GM23248 (cell line): Measurements from ENCODE around the gene KCNH3. TPM values are rescaled to one million over a fixed set of nuclear protein-coding genes. Genes with fewer than 3 reads are reported as not detected.
A peak's percentile ranks its signal among the peaks of the same experiment; 100 is the strongest.

Source experiments
- DNase-seq: peaks from one replicate; pipeline ENCODE4 v3.0.0-alpha.2; 2015
- H2AFZ ChIP-seq: fragments of 200-600 bp; sonication (generic); 2 replicates; pipeline ENCODE4 v1.6.1; 2016; ENCODE audit warnings: antibody characterized with exemption
- H3F3A ChIP-seq: fragments of 200-600 bp; sonication (generic); 2 replicates; pipeline ENCODE4 v1.6.1; 2016; ENCODE audit warnings: mild to moderate bottlenecking, antibody characterized with exemption, mixed run types; ENCODE audit not compliant: insufficient read depth
- H3K27ac ChIP-seq: fragments of 200-600 bp; sonication (generic); 2 replicates; pipeline ENCODE4 v1.5.1; 2016; ENCODE audit warnings: mild to moderate bottlenecking
- H3K27me3 ChIP-seq: fragments of 200-600 bp; sonication (generic); replicated peaks from 2 replicates; pipeline ENCODE4 v1.6.1; 2016; ENCODE audit warnings: mild to moderate bottlenecking; ENCODE audit not compliant: insufficient read depth
- H3K36me3 ChIP-seq: fragments of 200-600 bp; sonication (generic); 2 replicates; pipeline ENCODE4 v1.6.1; 2016; ENCODE audit warnings: low read depth, mild to moderate bottlenecking
- H3K4me1 ChIP-seq: fragments of 200-600 bp; sonication (generic); 2 replicates; pipeline ENCODE4 v1.6.1; 2016; ENCODE audit warnings: mild to moderate bottlenecking; ENCODE audit not compliant: insufficient read depth
- H3K4me2 ChIP-seq: fragments of 200-600 bp; sonication (generic); one replicate; pipeline ENCODE4 v1.6.1; 2016; ENCODE audit warnings: mild to moderate bottlenecking; ENCODE audit not compliant: unreplicated experiment
- H3K4me3 ChIP-seq: fragments of 200-600 bp; sonication (generic); 2 replicates; pipeline ENCODE4 v1.5.1; 2016; ENCODE audit warnings: mild to moderate bottlenecking
- H3K79me2 ChIP-seq: fragments of 200-600 bp; sonication (generic); 2 replicates; pipeline ENCODE4 v1.6.1; 2016; ENCODE audit warnings: mild to moderate bottlenecking; ENCODE audit not compliant: insufficient read depth
- H3K9ac ChIP-seq: fragments of 200-600 bp; sonication (generic); 2 replicates; pipeline ENCODE4 v1.6.1; 2016; ENCODE audit warnings: mild to moderate bottlenecking
- H3K9me2 ChIP-seq: fragments of 200-600 bp; sonication (generic); 2 replicates; pipeline ENCODE4 v1.6.1; 2016; ENCODE audit warnings: mixed run types, mild to moderate bottlenecking, moderate library complexity; ENCODE audit not compliant: insufficient read depth
- H3K9me3 ChIP-seq: fragments of 200-600 bp; sonication (generic); one replicate; pipeline ENCODE4 v1.6.1; 2017; ENCODE audit warnings: low read depth
- H4K20me1 ChIP-seq: fragments of 200-600 bp; sonication (generic); 2 replicates; pipeline ENCODE4 v1.6.0; 2016; ENCODE audit not compliant: insufficient read depth
- EZH2 ChIP-seq: fragments of 200-600 bp; sonication (generic); IDR thresholded peaks from 2 replicates; pipeline ENCODE4 v1.6.1; 2018; ENCODE audit warnings: antibody characterized with exemption, mild to moderate bottlenecking; ENCODE audit not compliant: insufficient read depth, poor library complexity, severe bottlenecking
- EZH2phosphoT487 ChIP-seq: fragments of 200-600 bp; sonication (generic); IDR thresholded peaks from 2 replicates; pipeline ENCODE4 v1.6.1; 2018; ENCODE audit warnings: antibody characterized with exemption, moderate library complexity, mild to moderate bottlenecking, low read depth; ENCODE audit not compliant: insufficient read depth
- WGBS, 2 experiments: methylation state at CpG; one replicate each; pipeline ENCODE4 v1.1.6; 2015 to 2017; ENCODE audit warnings: low lambda C conversion rate in 2 of 2, low coverage in 1 of 2; ENCODE audit errors: missing lambda C conversion rate in 2 of 2; 5-methylcytosine and 5-hydroxymethylcytosine counted together
- in situ Hi-C: fragments of 300-500 bp; cut with MboI; formaldehyde crosslinking; loops from 2 replicates; pipeline ENCODE4 v1.15.0; 2020
- polyA plus RNA-seq: library from polyadenylated mRNA; unstranded; fragments of >200 nt; fragmentation: Nextera tagmentation; extraction: Ambion mirVana; gene quantifications from 2 replicates; pipeline ENCODE4 v1.2.1, GENCODE V29; 2016
- total RNA-seq: library from RNA; depleted of rRNA; stranded (reverse); fragments of >200 nt; shearing (Covaris generic); gene quantifications from 2 replicates; pipeline ENCODE4 v1.2.3, GENCODE V29; 2014

KCNH3 gene
- total and polyA plus RNA-seq, 2 experiments from 2014 or later: 0.09 TPM; not detected in 1

DNA sequence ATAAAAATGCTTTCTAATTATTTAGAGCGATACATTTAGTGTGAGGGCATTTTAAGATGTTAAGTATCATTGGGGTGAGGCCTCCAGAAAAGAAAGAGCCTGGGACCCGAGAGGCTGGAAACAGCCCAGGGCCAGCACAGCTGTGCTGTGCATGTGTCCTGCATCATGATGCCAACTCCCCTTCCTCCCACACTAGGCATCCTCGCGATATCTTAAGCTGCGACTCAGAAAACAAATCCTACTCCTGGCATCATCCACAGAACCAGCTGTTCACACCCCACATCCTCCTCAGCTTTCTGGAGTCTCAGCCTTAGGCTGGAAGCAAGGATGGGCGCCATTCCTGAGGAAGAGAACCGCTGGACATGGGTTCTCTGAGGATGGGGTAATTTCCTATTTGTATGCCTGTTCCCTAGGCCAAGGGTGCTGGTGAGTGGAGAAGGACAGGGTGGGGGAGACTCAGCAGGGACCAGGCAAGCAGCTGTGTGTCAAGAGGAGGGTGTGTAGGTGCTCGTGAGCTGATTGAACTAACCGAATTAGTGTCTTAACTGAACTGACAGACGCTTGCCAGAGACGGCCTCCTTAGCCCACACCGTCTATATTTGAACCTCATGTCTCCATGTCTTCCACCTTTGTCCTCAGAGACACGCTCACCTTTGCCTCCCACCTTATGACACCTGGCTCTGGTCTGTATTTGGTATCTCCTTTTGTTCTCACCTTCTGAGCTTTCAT lies 44.7 kb downstream of the KCNH3 start:
- Histone ChIP-seq H3K4me2 (no peak overlapping the region), H4K20me1 (no peaks in the 10 kb centered on the region), H3K4me3 (no peak overlapping the region), H3K9me2 (no peaks in the 10 kb centered on the region), H3K27me3 (no peaks in the 10 kb centered on the region), H3K9me3 (no peaks in the 10 kb centered on the region), H3K36me3 (no peaks in the 10 kb centered on the region), H3K79me2 (no peaks in the 10 kb centered on the region), H3K9ac (no peak overlapping the region), H2AFZ (no peak overlapping the region), H3F3A (no peaks in the 10 kb centered on the region), H3K4me1 (no peaks in the 10 kb centered on the region), H3K27ac (no peak overlapping the region)
- 71 to 81% methylated on average over 13 of the region's 13 CpGs for WGBS, 2 experiments
- peak; percentile 12 for DNase-seq
- TF ChIP-seq EZH2phosphoT487: no peak
- TF ChIP-seq EZH2: no peak
- in situ Hi-C loops: no loop called here

DNA sequence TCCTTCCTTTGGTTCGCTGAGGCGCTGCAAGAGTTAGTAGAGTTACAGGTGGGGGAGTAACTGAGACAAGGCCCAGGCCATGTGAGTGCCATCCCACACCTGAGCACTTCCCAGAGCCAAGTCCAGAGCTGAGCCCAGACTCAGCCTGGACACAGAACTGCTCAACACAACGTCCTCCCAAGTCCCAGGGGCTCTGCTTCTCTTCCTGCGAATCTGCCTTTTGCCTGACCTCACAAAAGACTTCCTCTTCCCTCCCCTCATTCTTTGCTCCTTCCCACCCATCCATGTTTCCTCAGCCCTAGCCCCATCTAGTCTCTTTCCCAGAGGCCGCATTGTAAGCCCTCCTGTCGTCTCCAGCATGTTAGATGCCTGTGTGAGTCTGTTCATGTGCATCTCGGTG lies 45.8 kb downstream of the KCNH3 start:
- no peak overlapping the region for H3K4me3 ChIP-seq
- WGBS, 2 experiments: 83 to 93% methylated on average over 7 of the region's 7 CpGs
- no peaks in the 10 kb centered on the region for H3F3A ChIP-seq

DNA sequence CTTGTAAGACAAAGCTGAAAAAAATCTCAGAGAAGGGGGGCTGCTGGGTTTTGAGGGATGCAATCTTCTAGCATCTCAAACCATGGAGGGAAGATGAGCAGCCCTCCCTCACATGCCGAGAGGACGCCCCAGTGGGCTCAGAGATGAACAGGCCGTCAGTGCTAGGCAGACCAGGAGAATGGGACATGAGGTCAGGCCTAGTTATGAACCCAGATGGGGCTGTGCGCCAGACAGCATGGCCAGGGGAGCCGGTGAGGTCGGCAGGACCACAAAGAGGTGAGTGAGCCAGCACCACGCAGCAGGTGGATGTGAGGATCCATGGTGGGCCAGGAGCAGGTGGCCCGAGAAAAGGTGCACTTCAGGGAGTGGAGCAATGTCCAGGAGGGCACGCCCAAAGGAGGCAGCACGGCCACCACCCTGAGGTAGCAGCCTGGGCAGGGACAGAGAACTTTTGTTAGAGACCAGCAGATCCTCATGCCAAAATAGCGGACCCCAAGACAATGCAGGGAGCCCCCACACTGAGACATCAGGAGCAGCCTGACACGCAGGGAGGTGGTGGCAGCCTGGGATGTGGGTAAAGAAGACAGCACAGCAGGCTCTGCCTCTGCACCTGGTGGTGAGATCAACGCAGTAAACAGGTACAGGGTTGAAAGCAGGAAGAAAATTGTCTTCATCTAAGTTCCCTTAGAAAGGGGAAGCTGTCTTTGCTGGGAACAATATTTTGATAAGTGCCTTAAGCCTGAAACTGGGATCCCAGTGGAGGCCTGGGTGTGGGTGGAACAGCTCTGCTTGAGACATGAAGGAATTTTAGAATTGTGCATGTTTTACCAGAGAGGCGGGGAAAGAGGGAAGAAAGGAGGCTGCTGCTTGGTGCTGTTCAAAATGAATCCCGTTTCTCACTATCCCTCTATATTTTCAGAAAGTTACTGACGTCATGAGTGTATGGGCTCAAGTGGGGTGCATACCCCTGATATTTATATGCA lies 46.9 kb downstream of the KCNH3 start:
- Histone ChIP-seq H3K36me3 (no peaks in the 10 kb centered on the region), H4K20me1 (no peaks in the 10 kb centered on the region), H3K27me3 (no peaks in the 10 kb centered on the region), H3K79me2 (no peaks in the 10 kb centered on the region), H3F3A (no peaks in the 10 kb centered on the region), H2AFZ (no peak overlapping the region), H3K4me1 (no peaks in the 10 kb centered on the region), H3K4me2 (no peak overlapping the region), H3K27ac (no peak overlapping the region), H3K9ac (no peak overlapping the region), H3K4me3 (no peak overlapping the region), H3K9me3 (no peaks in the 10 kb centered on the region), H3K9me2 (no peaks in the 10 kb centered on the region)
- TF ChIP-seq EZH2phosphoT487 (no peak), EZH2 (no peak)
- no peak for DNase-seq
- in situ Hi-C loops: no loop called here
- WGBS, 2 experiments: 96 to 97% methylated on average over 16 of the region's 16 CpGs

More for the DNA sequence above, 45.8 kb downstream of the KCNH3 start:
- DNase-seq: no peak
- no peaks in the 10 kb centered on the region for H3K4me1 ChIP-seq
- in situ Hi-C loops: no loop called here
- no peaks in the 10 kb centered on the region for H3K9me3 ChIP-seq
- TF ChIP-seq EZH2phosphoT487: no peak
- no peak overlapping the region for H2AFZ ChIP-seq
- H3K9ac ChIP-seq: no peak overlapping the region
- no peaks in the 10 kb centered on the region for H3K79me2 ChIP-seq
- H3K36me3 ChIP-seq: no peaks in the 10 kb centered on the region
- H3K27ac ChIP-seq: no peak overlapping the region
- no peaks in the 10 kb centered on the region for H3K27me3 ChIP-seq
- H4K20me1 ChIP-seq: no peaks in the 10 kb centered on the region
- no peaks in the 10 kb centered on the region for H3K9me2 ChIP-seq
- no peak overlapping the region for H3K4me2 ChIP-seq

DNA sequence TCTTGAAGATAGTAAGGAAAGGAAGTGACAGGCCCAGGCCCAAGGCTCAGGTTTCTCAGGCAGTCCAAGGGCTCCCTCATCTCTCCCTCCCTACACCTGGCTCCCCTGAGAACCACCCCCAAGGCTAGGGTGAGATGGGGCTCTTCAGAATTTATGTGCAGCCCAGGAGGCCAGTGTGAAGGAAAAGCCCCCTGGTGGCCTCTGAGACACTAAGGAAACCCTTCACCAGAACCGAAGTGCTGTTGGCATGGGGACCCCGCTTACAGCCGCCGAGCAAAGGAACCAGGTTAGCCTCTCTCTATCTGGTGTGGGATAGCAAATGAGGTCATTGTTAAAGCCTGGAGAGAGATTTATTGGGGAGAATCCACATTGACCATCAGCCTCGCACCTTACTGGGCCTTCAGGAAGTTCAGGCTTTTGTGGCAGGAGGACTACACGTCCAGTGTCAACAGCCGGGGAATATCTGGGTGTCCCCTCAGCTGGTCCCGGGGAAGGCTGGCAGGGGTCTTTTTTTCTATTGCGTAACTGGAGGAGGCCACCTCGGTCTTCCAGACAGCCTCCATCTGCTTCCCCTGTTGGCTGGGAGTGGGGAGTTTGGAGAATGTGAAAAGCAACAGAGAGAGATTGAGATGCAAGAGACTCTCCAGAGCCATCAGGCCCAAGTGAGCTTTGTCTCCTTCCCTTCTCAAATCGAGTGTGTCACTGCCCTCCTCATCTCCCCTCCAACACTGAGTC lies 48.5 kb downstream of the KCNH3 start:
- Histone ChIP-seq H3K4me2 (no peak overlapping the region), H2AFZ (no peak overlapping the region), H4K20me1 (no peaks in the 10 kb centered on the region), H3K27me3 (no peaks in the 10 kb centered on the region), H3K36me3 (no peaks in the 10 kb centered on the region), H3F3A (no peaks in the 10 kb centered on the region), H3K79me2 (no peaks in the 10 kb centered on the region), H3K9me3 (no peaks in the 10 kb centered on the region), H3K27ac (no peak overlapping the region), H3K4me3 (no peak overlapping the region), H3K9ac (no peak overlapping the region), H3K4me1 (no peaks in the 10 kb centered on the region), H3K9me2 (no peaks in the 10 kb centered on the region)
- DNase-seq: no peak
- TF ChIP-seq EZH2phosphoT487: no peak
- TF ChIP-seq EZH2: no peak
- WGBS, 2 experiments: 91% methylated on average over 11 of the region's 11 CpGs
- in situ Hi-C loops: no loop called here
